ENCODE measurements around the gene FUT8.
"Not testable (repeated sequence)": the region's sequence is repeated elsewhere in the genome, so short reads cannot be mapped to it uniquely, and the experiment has no call there.

- TF ChIP-seq EZH2, EZH2phosphoT487 (IDR thresholded peaks at IDR 0.05): not testable (repeated sequence)
- TF ChIP-seq, protein P1, sequence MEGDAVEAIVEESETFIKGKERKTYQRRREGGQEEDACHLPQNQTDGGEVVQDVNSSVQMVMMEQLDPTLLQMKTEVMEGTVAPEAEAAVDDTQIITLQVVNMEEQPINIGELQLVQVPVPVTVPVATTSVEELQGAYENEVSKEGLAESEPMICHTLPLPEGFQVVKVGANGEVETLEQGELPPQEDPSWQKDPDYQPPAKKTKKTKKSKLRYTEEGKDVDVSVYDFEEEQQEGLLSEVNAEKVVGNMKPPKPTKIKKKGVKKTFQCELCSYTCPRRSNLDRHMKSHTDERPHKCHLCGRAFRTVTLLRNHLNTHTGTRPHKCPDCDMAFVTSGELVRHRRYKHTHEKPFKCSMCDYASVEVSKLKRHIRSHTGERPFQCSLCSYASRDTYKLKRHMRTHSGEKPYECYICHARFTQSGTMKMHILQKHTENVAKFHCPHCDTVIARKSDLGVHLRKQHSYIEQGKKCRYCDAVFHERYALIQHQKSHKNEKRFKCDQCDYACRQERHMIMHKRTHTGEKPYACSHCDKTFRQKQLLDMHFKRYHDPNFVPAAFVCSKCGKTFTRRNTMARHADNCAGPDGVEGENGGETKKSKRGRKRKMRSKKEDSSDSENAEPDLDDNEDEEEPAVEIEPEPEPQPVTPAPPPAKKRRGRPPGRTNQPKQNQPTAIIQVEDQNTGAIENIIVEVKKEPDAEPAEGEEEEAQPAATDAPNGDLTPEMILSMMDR (IDR thresholded peaks at IDR 0.05): not testable (repeated sequence)
These were observed 14.4 kb downstream of the FUT8 start for GRCh38 chr14:65426902-65427301.

All from neural progenitor cell (in vitro differentiated cells).